Spinal cord (tissue), 10 donors: ENCODE measurements around the gene BPIFB2. TPM values are rescaled to one million over a fixed set of nuclear protein-coding genes. Genes with fewer than 3 reads are reported as not detected.

Source experiments
- DNase-seq, 6 donors: peaks; one replicate each; pipeline versions ENCODE4 v3.0.0 to v3.0.0-alpha.2; 2013 to 2015; ENCODE audit warnings: low spot score in 6 of 6, low read depth in 4 of 6
- H3K27ac ChIP-seq: one replicate; pipeline ENCODE4 v1.5.1; 2013; ENCODE audit warnings: low read depth, low read length, control low read depth
- H3K27me3 ChIP-seq: one replicate; pipeline ENCODE4 v1.6.1; 2013; ENCODE audit warnings: low read length; ENCODE audit not compliant: control insufficient read depth, insufficient read depth
- H3K36me3 ChIP-seq: one replicate; pipeline ENCODE4 v1.6.1; 2013; ENCODE audit warnings: low read length; ENCODE audit not compliant: control insufficient read depth, insufficient read depth
- H3K4me1 ChIP-seq: one replicate; pipeline ENCODE4 v1.6.1; 2013; ENCODE audit warnings: low read length; ENCODE audit not compliant: control insufficient read depth, insufficient read depth
- H3K4me3 ChIP-seq: one replicate; pipeline ENCODE4 v1.5.1; 2013; ENCODE audit warnings: low read depth, low read length, control low read depth
- H3K9me3 ChIP-seq: one replicate; pipeline ENCODE4 v1.6.1; 2013; ENCODE audit warnings: low read length; ENCODE audit not compliant: control insufficient read depth, insufficient read depth
- WGBS: methylation state at CpG from one replicate; pipeline ENCODE4 v1.1.5; 2013; ENCODE audit warnings: missing lambda C conversion rate; ENCODE audit not compliant: insufficient coverage; 5-methylcytosine and 5-hydroxymethylcytosine counted together
- polyA plus RNA-seq, 2 donors: library from polyadenylated mRNA; unstranded; fragments of 120-200 nt; gene quantifications; one replicate each; pipeline ENCODE4 v1.2.1, GENCODE V29; 2013; ENCODE audit not compliant: insufficient read length in 2 of 2
- total RNA-seq, 2 donors: library from RNA; depleted of rRNA in 1 of 2; stranded (reverse); fragments of 120-200 nt in 1 of 2; fragments of >200 nt in 1 of 2; gene quantifications; one replicate each; pipeline versions ENCODE4 v1.2.3 to v1.2.4, GENCODE V29; 2013 to 2014
- donor health status: healthy.

The BPIFB2 gene
- total and polyA plus RNA-seq, 4 donors: 0.11 TPM; not detected in 3

GRCh38 chr20:33005908-33006775 lies 1.4 kb upstream of the BPIFB2 start:
- H3K4me3 ChIP-seq: no peak overlapping the region
- 83% methylated on average over 7 of the region's 8 CpGs for WGBS
- H3K27me3 ChIP-seq: no peaks in the 10 kb centered on the region
- no peak for DNase-seq
- no peak overlapping the region for H3K27ac ChIP-seq
- no peaks in the 10 kb centered on the region for H3K36me3 ChIP-seq
- peaks cover 5% of the 10 kb centered on the region for H3K9me3 ChIP-seq
- peaks cover 8% of the 10 kb centered on the region for H3K4me1 ChIP-seq

- no peak overlapping the region for H3K27ac ChIP-seq
- no peak overlapping the region for H3K4me3 ChIP-seq
- WGBS: 78% methylated on average over 7 of the region's 8 CpGs
- no peaks in the 10 kb centered on the region for H3K36me3 ChIP-seq
- no peak for DNase-seq
- H3K27me3 ChIP-seq: no peaks in the 10 kb centered on the region
- H3K4me1 ChIP-seq: peaks cover 8% of the 10 kb centered on the region
- H3K9me3 ChIP-seq: peaks cover 5% of the 10 kb centered on the region
Observed at GRCh38 chr20:33006776-33007375, 628 bp upstream of the BPIFB2 start.

GRCh38 chr20:33008336-33009213 lies 1.1 kb downstream of the BPIFB2 start:
- H3K4me3 ChIP-seq: no peak overlapping the region
- H3K4me1 ChIP-seq: peaks cover 8% of the 10 kb centered on the region
- no peak overlapping the region for H3K27ac ChIP-seq
- DNase-seq: peak in 1 of 6 donors; percentile 17
- 91% methylated on average over 22 of the region's 23 CpGs for WGBS
- H3K9me3 ChIP-seq: peaks cover 5% of the 10 kb centered on the region
- no peaks in the 10 kb centered on the region for H3K36me3 ChIP-seq
- H3K27me3 ChIP-seq: no peaks in the 10 kb centered on the region

GRCh38 chr20:33009214-33010132 lies 2.0 kb downstream of the BPIFB2 start:
- Histone ChIP-seq H3K27ac (no peak overlapping the region), H3K9me3 (peaks cover 5% of the 10 kb centered on the region), H3K36me3 (no peaks in the 10 kb centered on the region), H3K4me1 (peaks cover 8% of the 10 kb centered on the region), H3K4me3 (no peak overlapping the region), H3K27me3 (no peaks in the 10 kb centered on the region)
- 41% methylated on average over 14 of the region's 19 CpGs for WGBS
- no peak for DNase-seq

GRCh38 chr20:33010133-33010504 lies 2.6 kb downstream of the BPIFB2 start:
- Histone ChIP-seq H3K4me1 (peaks cover 12% of the 10 kb centered on the region), H3K36me3 (no peaks in the 10 kb centered on the region), H3K9me3 (peaks cover 3% of the 10 kb centered on the region), H3K4me3 (no peak overlapping the region), H3K27me3 (no peaks in the 10 kb centered on the region), H3K27ac (no peak overlapping the region)
- WGBS: 60% methylated on average over 2 of the region's 5 CpGs
- DNase-seq: no peak

GRCh38 chr20:33010674-33011449 lies 3.4 kb downstream of the BPIFB2 start:
- 97% methylated on average over 6 of the region's 8 CpGs for WGBS
- Histone ChIP-seq H3K4me1 (peaks cover 18% of the 10 kb centered on the region), H3K36me3 (no peaks in the 10 kb centered on the region), H3K4me3 (no peak overlapping the region), H3K27ac (no peak overlapping the region), H3K9me3 (no peaks in the 10 kb centered on the region), H3K27me3 (no peaks in the 10 kb centered on the region)
- no peak for DNase-seq

- no peaks in the 10 kb centered on the region for H3K36me3 ChIP-seq
- 81% methylated on average over 10 of the region's 15 CpGs for WGBS
- no peaks in the 10 kb centered on the region for H3K9me3 ChIP-seq
- H3K4me1 ChIP-seq: peaks cover 22% of the 10 kb centered on the region
- H3K27ac ChIP-seq: no peak overlapping the region
- no peak for DNase-seq
- H3K4me3 ChIP-seq: no peak overlapping the region
- H3K27me3 ChIP-seq: no peaks in the 10 kb centered on the region
Observed at GRCh38 chr20:33012327-33013189, 5.1 kb downstream of the BPIFB2 start.
